T-cell (primary cell): Measurements from ENCODE around the gene CCDC3. TPM values are rescaled to one million over a fixed set of nuclear protein-coding genes. Genes with fewer than 3 reads are reported as not detected.

Experiments used
- ATAC-seq, 4 experiments: fragments of 200-7000 bp in 3 of 4; fragments of 150-1000 bp in 1 of 4; cut with Tn5 transposase; replicated peaks in 1 of 4; 1 replicate in 3 of 4; 2 replicates in 1 of 4; pipeline ENCODE4 v1.10.0; 2021; ENCODE audit warnings: moderate library complexity in 3 of 4, mild to moderate bottlenecking in 2 of 4, moderate number of reproducible peaks in 1 of 4
- CTCF ChIA-PET, 2 donors: fragments of 300-600 bp; sonication (Branson Sonifier 250); formaldehyde crosslinking; loops; one replicate each; lab custom pipeline; 2022; ENCODE audit warnings: antibody characterized with exemption in 2 of 2; lab: Charles Lee
- POLR2A ChIA-PET, 2 donors: fragments of 300-600 bp; sonication (Branson Sonifier 250); formaldehyde crosslinking; loops; one replicate each; lab custom pipeline; 2022; ENCODE audit warnings: antibody characterized with exemption in 2 of 2; lab: Charles Lee
- DNase-seq, 35 experiments: peaks; one replicate each; pipeline versions ENCODE4 v3.0.0 to v3.0.0-alpha.2; 2013 to 2023
- H3K27ac ChIP-seq: one replicate; pipeline ENCODE4 v1.5.1; 2013; ENCODE audit warnings: low read length
- H3K27me3 ChIP-seq, 2 experiments: replicated peaks in 1 of 2; 1 replicate in 1 of 2; 2 replicates in 1 of 2; pipeline versions ENCODE4 v1.6.1 to v1.7.0; 2013; ENCODE audit warnings: low read length in 1 of 2, mixed read lengths in 1 of 2; ENCODE audit not compliant: control insufficient read depth in 2 of 2, insufficient read depth in 2 of 2; ENCODE audit errors: extremely low read depth in 1 of 2
- H3K36me3 ChIP-seq, 2 donors: 1 replicate in 1 of 2; 2 replicates in 1 of 2; pipeline versions ENCODE4 v1.6.1 to v1.7.0; 2013; ENCODE audit warnings: low read length in 1 of 2; ENCODE audit not compliant: control insufficient read depth in 2 of 2, insufficient read depth in 1 of 2; ENCODE audit errors: extremely low read depth in 1 of 2
- H3K4me1 ChIP-seq, 2 experiments: 1 replicate in 1 of 2; 2 replicates in 1 of 2; pipeline versions ENCODE4 v1.6.1 to v1.7.0; 2013; ENCODE audit warnings: low read length in 2 of 2, mixed read lengths in 1 of 2; ENCODE audit not compliant: insufficient read depth in 2 of 2, control insufficient read depth in 1 of 2; ENCODE audit errors: extremely low read depth in 1 of 2
- H3K4me3 ChIP-seq, 2 donors: 1 replicate in 1 of 2; 2 replicates in 1 of 2; pipeline versions ENCODE4 v1.5.1 to v1.7.0; 2013; ENCODE audit warnings: mild to moderate bottlenecking in 2 of 2, low read length in 1 of 2, moderate library complexity in 1 of 2; ENCODE audit not compliant: control insufficient read depth in 1 of 2; ENCODE audit errors: extremely low read depth in 1 of 2
- H3K9me3 ChIP-seq: 2 replicates; pipeline ENCODE4 v1.7.0; 2013
- H3K27ac Mint-ChIP-seq, 2 donors: one replicate each; pipeline ENCODE4 v1.8.0; 2020 to 2021; ENCODE audit warnings: mild to moderate bottlenecking in 2 of 2, mixed read lengths in 2 of 2
- H3K27me3 Mint-ChIP-seq, 2 donors: one replicate each; pipeline ENCODE4 v1.8.0; 2021 to 2022; ENCODE audit warnings: mixed read lengths in 2 of 2
- H3K36me3 Mint-ChIP-seq: one replicate; pipeline ENCODE4 v1.8.0; 2021; ENCODE audit warnings: mixed read lengths
- H3K4me1 Mint-ChIP-seq, 3 donors: one replicate each; pipeline ENCODE4 v1.8.0; 2020 to 2022; ENCODE audit warnings: mixed read lengths in 3 of 3, mild to moderate bottlenecking in 1 of 3
- H3K4me3 Mint-ChIP-seq, 3 donors: one replicate each; pipeline ENCODE4 v1.8.0; 2020 to 2022; ENCODE audit warnings: mild to moderate bottlenecking in 3 of 3, mixed read lengths in 3 of 3, moderate library complexity in 3 of 3
- H3K9me3 Mint-ChIP-seq, 3 donors: one replicate each; pipeline ENCODE4 v1.8.0; 2020 to 2022; ENCODE audit warnings: mixed read lengths in 3 of 3
- WGBS: methylation state at CpG from one replicate; pipeline ENCODE4 v1.1.5; 2013; ENCODE audit warnings: missing lambda C conversion rate; ENCODE audit not compliant: insufficient coverage; 5-methylcytosine and 5-hydroxymethylcytosine counted together
- total RNA-seq, 35 experiments: library from RNA in 6 of 35; stranded (reverse) in 6 of 35; fragments of 120-200 nt in 1 of 35; gene quantifications; one replicate each; pipeline versions ENCODE4 v1.2.1 to v1.2.4 and lab custom pipeline; 2013 to 2026

Gene CCDC3
- total RNA-seq, 5 donors from 2014 or later (not counting 1 experiment from before 2014, with no cell fraction given): 0.06 to 0.20 (median 0.16) TPM; not detected in 2

- POLR2A ChIA-PET: no interaction called here
Observed at GRCh38 chr10:12937527-12937926, 64.0 kb downstream of the CCDC3 start.

GRCh38 chr10:12934777-12935176 lies 66.7 kb downstream of the CCDC3 start:
- DNase-seq (no peak), ATAC-seq (no peak)
- Mint-ChIP-seq H3K27ac (no peak overlapping the region), H3K4me3 (no peak overlapping the region), H3K27me3 (peaks cover 13 to 19% of the 10 kb centered on the region in 2 donors), H3K9me3 (no peaks in the 10 kb centered on the region), H3K36me3 (no peaks in the 10 kb centered on the region), H3K4me1 (no peaks in the 10 kb centered on the region)
- peaks cover 0 to 8% of the 10 kb centered on the region in 2 experiments for H3K27me3 ChIP-seq
- H3K9me3 ChIP-seq: no peaks in the 10 kb centered on the region
- H3K4me3 ChIP-seq: no peak overlapping the region
- CTCF ChIA-PET: no interaction called here
- H3K4me1 ChIP-seq: no peaks in the 10 kb centered on the region
- no peak overlapping the region for H3K27ac ChIP-seq
- H3K36me3 ChIP-seq: no peaks in the 10 kb centered on the region
- POLR2A ChIA-PET: no interaction called here
- 100% methylated on average over 2 of the region's 4 CpGs for WGBS

More at GRCh38 chr10:12937527-12937926, 64.0 kb downstream of the CCDC3 start:
- Mint-ChIP-seq H3K4me3 (no peak overlapping the region), H3K27ac (no peak overlapping the region), H3K27me3 (peaks cover 13 to 19% of the 10 kb centered on the region in 2 donors), H3K36me3 (no peaks in the 10 kb centered on the region), H3K4me1 (no peaks in the 10 kb centered on the region), H3K9me3 (no peaks in the 10 kb centered on the region)
- Histone ChIP-seq H3K4me3 (no peak overlapping the region), H3K36me3 (no peaks in the 10 kb centered on the region), H3K27ac (no peak overlapping the region), H3K4me1 (no peaks in the 10 kb centered on the region), H3K27me3 (peaks cover 0 to 8% of the 10 kb centered on the region in 2 experiments), H3K9me3 (no peaks in the 10 kb centered on the region)
- CTCF ChIA-PET: no interaction called here
- ATAC-seq: no peak
- DNase-seq: no peak
- 85% methylated on average over 2 of the region's 3 CpGs for WGBS

- no peaks in the 10 kb centered on the region for H3K4me1 ChIP-seq
- no peak for ATAC-seq
- ChIA-PET POLR2A (no interaction called here), CTCF (no interaction called here)
- H3K4me1 Mint-ChIP-seq: no peaks in the 10 kb centered on the region
- H3K4me3 ChIP-seq: no peak overlapping the region
- peaks cover 4% of the 10 kb centered on the region in 2 donors for H3K27me3 Mint-ChIP-seq
- no peaks in the 10 kb centered on the region for H3K36me3 Mint-ChIP-seq
- H3K27ac Mint-ChIP-seq: no peak overlapping the region
- H3K36me3 ChIP-seq: no peaks in the 10 kb centered on the region
- H3K9me3 ChIP-seq: no peaks in the 10 kb centered on the region
- peaks cover 0 to 4% (median 0%) of the 10 kb centered on the region in 3 donors for H3K9me3 Mint-ChIP-seq
- DNase-seq: no peak
- no peak overlapping the region for H3K4me3 Mint-ChIP-seq
- 100% methylated on average over 1 of the region's 2 CpGs for WGBS
- H3K27ac ChIP-seq: no peak overlapping the region
- no peaks in the 10 kb centered on the region for H3K27me3 ChIP-seq
Observed at GRCh38 chr10:12929381-12929780, 72.1 kb downstream of the CCDC3 start.

GRCh38 chr10:12928571-12928970 lies 72.9 kb downstream of the CCDC3 start:
- Mint-ChIP-seq H3K9me3 (peaks cover 0 to 4% (median 0%) of the 10 kb centered on the region in 3 donors), H3K27ac (no peak overlapping the region), H3K4me1 (no peaks in the 10 kb centered on the region), H3K36me3 (no peaks in the 10 kb centered on the region), H3K27me3 (peaks cover 4% of the 10 kb centered on the region in 2 donors), H3K4me3 (no peak overlapping the region)
- WGBS: 89% methylated on average over 3 of the region's 6 CpGs
- ChIA-PET CTCF (interaction anchor here in 1 of 2 donors (0.7 kb wide), 1 partner anchor 24 kb away, joined by 8 read pairs; no protein-coding TSS in a partner anchor), POLR2A (no interaction called here)
- H3K9me3 ChIP-seq: no peaks in the 10 kb centered on the region
- DNase-seq (no peak), ATAC-seq (no peak)
- no peak overlapping the region for H3K27ac ChIP-seq
- no peaks in the 10 kb centered on the region for H3K36me3 ChIP-seq
- no peaks in the 10 kb centered on the region for H3K27me3 ChIP-seq
- no peaks in the 10 kb centered on the region for H3K4me1 ChIP-seq
- H3K4me3 ChIP-seq: no peak overlapping the region

GRCh38 chr10:12927896-12928295 lies 73.6 kb downstream of the CCDC3 start:
- no peak for DNase-seq
- ChIA-PET POLR2A (no interaction called here), CTCF (no interaction called here)
- Mint-ChIP-seq H3K4me3 (no peak overlapping the region), H3K36me3 (no peaks in the 10 kb centered on the region), H3K9me3 (peaks cover 0 to 4% (median 0%) of the 10 kb centered on the region in 3 donors), H3K4me1 (no peaks in the 10 kb centered on the region), H3K27me3 (peaks cover 4 to 9% of the 10 kb centered on the region in 2 donors), H3K27ac (no peak overlapping the region)
- Histone ChIP-seq H3K4me1 (no peaks in the 10 kb centered on the region), H3K27ac (no peak overlapping the region), H3K36me3 (no peaks in the 10 kb centered on the region), H3K4me3 (no peak overlapping the region), H3K27me3 (no peaks in the 10 kb centered on the region), H3K9me3 (no peaks in the 10 kb centered on the region)
- no peak for ATAC-seq
- WGBS: no CpG with 5 or more reads among the region's 1 CpG

- no peaks in the 10 kb centered on the region for H3K4me1 ChIP-seq
- no peaks in the 10 kb centered on the region for H3K9me3 ChIP-seq
- H3K4me3 ChIP-seq: no peak overlapping the region
- ATAC-seq: no peak
- Mint-ChIP-seq H3K4me3 (no peak overlapping the region), H3K27me3 (peaks cover 8 to 17% of the 10 kb centered on the region in 2 donors), H3K4me1 (no peaks in the 10 kb centered on the region), H3K27ac (no peak overlapping the region), H3K36me3 (no peaks in the 10 kb centered on the region), H3K9me3 (peaks cover 0 to 4% (median 0%) of the 10 kb centered on the region in 3 donors)
- CTCF ChIA-PET: no interaction called here
- no peak overlapping the region for H3K27ac ChIP-seq
- WGBS: 88% methylated on average over 1 of the region's 1 CpG
- DNase-seq: no peak
- H3K27me3 ChIP-seq: peaks cover 0 to 6% of the 10 kb centered on the region in 2 experiments
- POLR2A ChIA-PET: no interaction called here
- no peaks in the 10 kb centered on the region for H3K36me3 ChIP-seq
Observed at GRCh38 chr10:12925845-12926244, 75.7 kb downstream of the CCDC3 start.

GRCh38 chr10:12924911-12925310 lies 76.6 kb downstream of the CCDC3 start:
- Mint-ChIP-seq H3K4me1 (no peaks in the 10 kb centered on the region), H3K36me3 (no peaks in the 10 kb centered on the region), H3K27ac (no peak overlapping the region), H3K9me3 (peaks cover 0 to 4% (median 0%) of the 10 kb centered on the region in 3 donors), H3K4me3 (no peak overlapping the region), H3K27me3 (peaks cover 9 to 17% of the 10 kb centered on the region in 2 donors)
- Histone ChIP-seq H3K4me3 (no peak overlapping the region), H3K27ac (no peak overlapping the region), H3K36me3 (no peaks in the 10 kb centered on the region), H3K4me1 (no peaks in the 10 kb centered on the region), H3K9me3 (no peaks in the 10 kb centered on the region), H3K27me3 (peaks cover 0 to 6% of the 10 kb centered on the region in 2 experiments)
- ATAC-seq (no peak), DNase-seq (no peak)
- POLR2A ChIA-PET: no interaction called here
- CTCF ChIA-PET: no interaction called here
- 94% methylated on average over 5 of the region's 5 CpGs for WGBS
